DMS153 (cell line): ENCODE measurements around the gene ANKRD18A.
A peak's percentile ranks its signal among the peaks of the same experiment; 100 is the strongest.
"Not testable (repeated sequence)": the region's sequence is repeated elsewhere in the genome, so short reads cannot be mapped to it uniquely, and the experiment has no call there.

Source experiments
- DNase-seq: peaks from one replicate; lab custom pipeline; 2025; lab: John Stamatoyannopoulos, UW

Gene ANKRD18A

DNA sequence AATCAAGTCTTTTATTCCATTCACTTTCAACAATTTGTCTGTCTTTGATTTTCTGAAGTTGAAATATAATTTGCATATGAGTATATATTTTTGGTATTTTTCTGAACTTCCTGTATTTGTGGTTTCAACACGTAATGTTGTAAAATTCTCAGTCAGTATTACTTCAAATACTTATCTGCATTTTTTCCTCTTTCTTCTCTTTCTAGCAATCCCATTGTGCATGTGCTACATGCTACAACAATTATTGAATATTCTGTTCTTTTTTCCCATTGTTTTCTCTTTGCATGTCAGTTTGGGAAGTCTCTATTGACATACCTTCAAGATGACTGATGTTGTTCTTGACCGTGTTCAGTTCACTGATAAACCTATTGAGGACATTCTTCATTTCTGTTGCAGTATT is 5.6 kb upstream of the ANKRD18A start:
- DNase-seq = no peak

DNA sequence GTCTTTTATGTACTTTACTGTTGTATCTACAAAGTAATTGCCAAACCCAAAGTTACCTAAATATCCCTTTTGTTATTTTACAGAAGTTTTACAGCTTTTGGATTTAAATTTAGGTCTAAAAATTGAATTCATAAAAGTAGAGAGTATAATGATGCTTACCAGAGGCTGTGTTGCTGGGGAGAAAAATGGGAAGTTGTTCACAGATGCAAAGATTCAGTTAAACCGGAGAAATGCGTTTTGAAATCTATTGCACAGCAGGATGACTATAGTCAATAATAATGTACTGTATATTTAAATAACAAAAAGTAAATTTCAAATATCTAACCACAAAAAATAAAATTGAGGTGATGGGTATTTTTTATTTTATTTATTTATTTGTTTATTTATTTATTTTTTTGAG is 2.6 kb upstream of the ANKRD18A start:
- DNase-seq = no peak

DNA sequence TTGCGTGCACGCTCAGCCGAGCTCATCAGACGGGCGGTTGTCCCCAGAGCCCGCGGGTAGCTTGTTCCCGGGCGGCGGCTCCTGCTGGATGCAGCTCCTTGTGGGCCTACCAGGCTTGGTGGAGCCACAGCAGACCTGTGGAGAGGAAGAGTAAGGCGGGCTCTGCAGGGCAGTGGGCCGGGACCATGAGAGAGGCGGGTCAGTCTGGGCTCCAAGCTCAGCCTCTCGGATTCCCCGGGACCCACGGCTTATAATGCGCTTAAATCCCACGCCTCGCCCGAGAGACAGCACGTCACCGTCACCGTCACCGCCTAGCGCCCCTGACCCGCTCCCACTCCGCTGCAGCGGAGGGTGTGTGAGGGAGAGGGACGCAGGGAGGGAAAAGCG is 1.9 kb upstream of the ANKRD18A start:
- peak; percentile 36 for DNase-seq

GRCh38 chr9:38621434-38622287 is 1.3 kb upstream of the ANKRD18A start:
- no peak for DNase-seq

GRCh38 chr9:38619556-38620447 is 594 bp downstream of the ANKRD18A start:
- DNase-seq = peak; percentile 9

- not testable (repeated sequence) for DNase-seq
Observed at GRCh38 chr9:38598029-38598745, 22.2 kb downstream of the ANKRD18A start.

DNA sequence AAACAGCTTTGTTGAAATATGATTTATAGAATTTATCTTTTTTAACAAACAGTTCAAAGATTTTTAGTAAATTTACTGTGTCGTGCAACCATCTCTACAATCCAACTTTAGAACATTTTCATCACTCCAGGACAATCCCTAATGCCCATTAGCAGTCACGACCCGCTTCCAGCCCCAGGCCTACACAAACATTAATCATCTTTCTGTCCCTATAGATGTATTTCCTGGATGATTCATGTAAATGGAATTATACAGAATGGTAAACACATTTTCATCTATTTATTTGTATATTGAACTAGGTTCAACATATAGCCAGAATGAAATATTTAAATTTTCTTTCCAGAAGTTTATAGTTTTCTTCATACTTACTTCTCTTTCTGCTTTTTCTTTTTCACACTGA is 25.3 kb downstream of the ANKRD18A start:
- not testable (repeated sequence) for DNase-seq

GRCh38 chr9:38591346-38592063 is 28.9 kb downstream of the ANKRD18A start:
- DNase-seq = not testable (repeated sequence)

- DNase-seq = not testable (repeated sequence)
Observed at GRCh38 chr9:38583765-38584164, 36.6 kb downstream of the ANKRD18A start.

GRCh38 chr9:38580112-38580511 is 40.3 kb downstream of the ANKRD18A start:
- DNase-seq = not testable (repeated sequence)

DNA sequence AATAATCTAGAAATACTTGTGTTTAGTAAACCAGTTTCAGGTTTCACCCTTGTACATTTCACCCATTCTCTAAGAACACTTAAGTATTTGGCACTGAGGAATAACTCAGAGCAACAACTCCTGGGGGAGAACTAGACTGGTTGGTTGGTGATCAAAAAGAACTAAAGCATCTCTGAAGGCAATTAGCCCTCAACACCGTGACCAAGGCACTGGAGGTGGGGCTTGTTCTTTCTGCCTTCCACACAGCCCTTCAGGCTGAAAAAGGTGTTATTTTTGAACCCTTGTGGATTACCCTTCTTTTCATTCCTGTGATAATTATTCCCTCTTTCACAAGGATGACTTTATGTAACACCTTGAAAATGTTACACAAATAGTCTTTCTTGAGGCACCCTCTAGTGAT is 44.2 kb downstream of the ANKRD18A start:
- not testable (repeated sequence) for DNase-seq

DNA sequence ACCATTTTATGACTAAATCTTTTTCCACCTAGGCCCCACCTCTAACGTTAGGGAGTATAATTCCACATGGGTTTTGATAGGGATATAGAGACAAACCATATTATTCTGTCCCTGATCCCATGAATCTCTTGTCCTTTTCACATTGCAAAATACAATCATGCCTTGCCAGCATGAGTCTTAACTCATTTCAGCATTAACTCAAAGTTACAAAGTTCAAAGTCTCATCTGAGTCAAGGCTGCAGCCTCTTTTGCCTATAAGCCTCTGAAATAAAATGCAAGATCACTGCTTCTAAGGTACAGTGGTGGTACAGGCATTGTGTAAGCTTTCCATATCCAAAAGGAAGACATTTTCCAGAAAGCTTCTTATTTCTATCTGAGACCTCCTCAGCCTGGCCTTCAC is 54.3 kb downstream of the ANKRD18A start:
- not testable (repeated sequence) for DNase-seq

- not testable (repeated sequence) for DNase-seq
Observed at GRCh38 chr9:38565178-38565577, 55.2 kb downstream of the ANKRD18A start.

DNA sequence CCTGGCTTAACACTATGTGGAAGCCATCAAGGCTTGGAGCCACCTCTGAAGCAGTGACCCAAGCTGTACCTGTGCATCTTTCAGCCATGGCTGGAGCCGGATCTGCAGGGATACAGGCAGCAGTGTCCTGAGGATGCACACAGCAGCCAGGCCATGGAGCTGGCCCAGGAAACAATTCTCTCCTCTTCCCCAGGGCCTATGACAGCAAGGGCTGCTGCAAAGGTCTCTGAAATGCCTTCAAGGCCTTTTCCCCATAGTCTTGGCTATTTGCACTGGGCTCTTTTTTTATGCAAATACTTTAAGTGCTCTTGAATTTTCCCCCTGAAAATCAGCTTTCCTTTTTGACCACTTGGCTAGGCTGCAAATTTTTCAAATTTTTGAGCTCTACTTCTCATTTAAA is 56.5 kb downstream of the ANKRD18A start:
- not testable (repeated sequence) for DNase-seq

GRCh38 chr9:38561134-38561533 is 59.3 kb downstream of the ANKRD18A start:
- DNase-seq = not testable (repeated sequence)

- DNase-seq = not testable (repeated sequence)
Observed at GRCh38 chr9:38559172-38559571, 61.2 kb downstream of the ANKRD18A start.

DNA sequence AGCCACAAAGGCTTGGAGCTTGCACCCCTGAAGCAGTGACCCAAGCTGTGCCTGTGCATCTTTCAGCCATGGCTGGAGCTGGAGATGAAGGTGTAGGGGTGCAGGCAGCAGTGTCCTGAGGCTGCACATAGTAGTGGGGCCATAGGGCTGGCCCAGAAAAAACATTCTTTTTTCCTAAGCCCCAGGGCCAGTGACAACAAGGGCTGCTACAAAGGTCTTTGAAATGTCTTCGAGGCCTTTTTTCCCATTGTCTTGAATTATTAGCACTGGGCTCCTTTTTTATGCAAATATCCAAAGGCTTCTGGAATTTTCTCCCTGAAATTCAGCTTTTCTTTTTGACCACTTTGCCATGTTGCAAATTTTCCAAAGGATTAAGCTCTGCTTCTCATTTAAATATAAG is 62.6 kb downstream of the ANKRD18A start:
- DNase-seq = not testable (repeated sequence)

- DNase-seq = not testable (repeated sequence)
Observed at GRCh38 chr9:38554966-38555365, 65.4 kb downstream of the ANKRD18A start.

GRCh38 chr9:38553019-38553418 is 67.4 kb downstream of the ANKRD18A start:
- not testable (repeated sequence) for DNase-seq

- DNase-seq = not testable (repeated sequence)
Observed at GRCh38 chr9:38546497-38547163, 73.8 kb downstream of the ANKRD18A start.

DNA sequence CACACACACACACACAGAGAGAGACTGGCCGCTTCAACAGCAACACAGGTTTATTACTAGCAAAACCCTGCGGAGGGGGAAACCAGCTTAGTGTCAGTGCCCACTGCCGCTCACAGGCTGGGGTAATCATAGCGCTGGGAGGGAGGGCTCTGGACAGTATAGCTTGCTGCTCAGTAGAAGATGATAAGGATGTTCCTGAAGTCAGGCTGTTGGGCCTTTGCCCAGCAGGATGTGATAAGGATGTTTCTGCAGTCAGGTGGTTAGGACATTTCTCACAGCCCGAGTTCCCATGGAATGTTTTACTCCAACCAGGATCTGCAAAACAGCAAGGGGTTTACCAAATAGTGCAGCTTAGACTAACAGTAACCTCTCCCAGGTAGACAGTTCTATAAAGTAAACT is 79.9 kb downstream of the ANKRD18A start:
- not testable (repeated sequence) for DNase-seq
